Adrenal gland (tissue), 5 donors: ENCODE data around the gene PRKCE.

ENCODE experiments used
- CTCF ChIP-seq, 6 experiments: fragments of 450-650 bp in 4 of 6; fragments of 200-600 bp in 2 of 6; sonication (generic) in 1 of 6; IDR thresholded peaks; 1 replicate in 5 of 6; 2 replicates in 1 of 6; pipeline versions ENCODE4 v1.5.1 to v1.8.0; 2016 to 2021; ENCODE audit warnings: antibody characterized with exemption in 6 of 6, mild to moderate bottlenecking in 2 of 6, moderate library complexity in 1 of 6
- POLR2A ChIP-seq, 2 donors: fragments of 450-650 bp; IDR thresholded peaks; one replicate each; pipeline ENCODE4 v1.6.1; 2017; ENCODE audit warnings: antibody characterized with exemption in 2 of 2, mild to moderate bottlenecking in 2 of 2, moderate library complexity in 1 of 2
- donor health status: DM: no; HTN: no; CAD: no.

GRCh38 chr2:45763255-45763654 lies 111.8 kb downstream of the PRKCE start:
- TF ChIP-seq CTCF (IDR thresholded peaks at IDR 0.05) (no peak), POLR2A (IDR thresholded peaks at IDR 0.05) (no peak)
